Activated CD4-positive, alpha-beta T cell treated with anti-CD3 and anti-CD28 coated beads for 36 hours (primary cell): ENCODE results near the gene TMOD1. TPM values are rescaled to one million over a fixed set of nuclear protein-coding genes. Genes with fewer than 3 reads are reported as not detected.
"Not testable (repeated sequence)": the region's sequence is repeated elsewhere in the genome, so short reads cannot be mapped to it uniquely, and the experiment has no call there.

Experiments used
- ATAC-seq: fragments of 200-7000 bp; cut with Tn5 transposase; one replicate; pipeline ENCODE4 v1.10.0; 2021; ENCODE audit warnings: mild to moderate bottlenecking, moderate library complexity
- CTCF ChIA-PET: fragments of 350-600 bp; sonication (Branson Sonifier 250); formaldehyde crosslinking; loops from one replicate; lab custom pipeline; 2021; ENCODE audit warnings: antibody characterized with exemption; lab: Charles Lee
- POLR2A ChIA-PET: fragments of 350-600 bp; sonication (Branson Sonifier 250); formaldehyde crosslinking; loops from one replicate; lab custom pipeline; 2021; ENCODE audit warnings: antibody characterized with exemption, inconsistent platforms; lab: Charles Lee
- DNase-seq: peaks from one replicate; pipeline ENCODE4 v3.0.0-alpha.2; 2020
- H3K27ac Mint-ChIP-seq: one replicate; pipeline ENCODE4 v1.8.0; 2021; ENCODE audit warnings: mixed read lengths
- H3K27me3 Mint-ChIP-seq: one replicate; pipeline ENCODE4 v1.8.0; 2021; ENCODE audit warnings: mixed read lengths
- H3K36me3 Mint-ChIP-seq: one replicate; pipeline ENCODE4 v1.8.0; 2021; ENCODE audit warnings: low read depth, mixed read lengths
- H3K4me1 Mint-ChIP-seq: one replicate; pipeline ENCODE4 v1.8.0; 2021; ENCODE audit warnings: mixed read lengths
- H3K4me3 Mint-ChIP-seq: one replicate; pipeline ENCODE4 v1.8.0; 2021; ENCODE audit warnings: mild to moderate bottlenecking, moderate library complexity, mixed read lengths
- H3K9me3 Mint-ChIP-seq: one replicate; pipeline ENCODE4 v1.8.0; 2021; ENCODE audit warnings: low read depth, mixed read lengths
- intact Hi-C, 2 experiments: fragments of 100-400 bp; cut with DNase I in 1 of 2; cut with micrococcal nuclease in 1 of 2; formaldehyde crosslinking; loops; one replicate each; pipeline versions ENCODE4 v1.14.2 to v1.15.1; 2022 to 2024; cut with DNase I, micrococcal nuclease
- total RNA-seq, 2 experiments: library from RNA; stranded (reverse); gene quantifications; one replicate each; pipeline ENCODE4 v1.2.3, GENCODE V29; 2021

The TMOD1 gene
- total RNA-seq, 2 experiments from 2014 or later = 1.3 to 1.5 TPM

- POLR2A ChIA-PET, H3K4me3 Mint-ChIP-seq, H3K9me3 Mint-ChIP-seq, intact Hi-C loops, ATAC-seq, DNase-seq, H3K27ac Mint-ChIP-seq: not testable (repeated sequence)
- H3K4me1 Mint-ChIP-seq = peaks cover 15% of the 10 kb centered on the region
- peaks cover 35% of the 10 kb centered on the region for H3K27me3 Mint-ChIP-seq
- CTCF ChIA-PET = interaction anchor here (0.6 kb wide), 1 partner anchor 14 kb away, joined by 3 read pairs; no protein-coding TSS in a partner anchor
- peaks cover 20% of the 10 kb centered on the region for H3K36me3 Mint-ChIP-seq
These were observed 2.6 kb upstream of the TMOD1 start for GRCh38 chr9:97498846-97499245.

GRCh38 chr9:97500263-97500662 lies 1.2 kb upstream of the TMOD1 start:
- Mint-ChIP-seq H3K4me1 (peaks cover 15% of the 10 kb centered on the region), H3K4me3 (no peak overlapping the region), H3K36me3 (peaks cover 20% of the 10 kb centered on the region), H3K27ac (no peak overlapping the region), H3K9me3 (no peaks in the 10 kb centered on the region), H3K27me3 (peaks cover 45% of the 10 kb centered on the region)
- DNase-seq (no peak), ATAC-seq (no peak)
- ChIA-PET CTCF (interaction anchor here (0.7 to 3.0 kb wide), 5 partner anchors 11 to 99 kb away, joined by 3 to 8 read pairs (median 7); no protein-coding TSS in a partner anchor), POLR2A (interaction anchor here (0.6 kb wide), 2 partner anchors 11 to 403 kb away, joined by 4 to 6 read pairs; no protein-coding TSS in a partner anchor)
- intact Hi-C loops = loop anchor here in 1 of 2 experiments (2.0 to 10.0 kb wide), 3 partner anchors 87 to 645 kb away; partner anchors contain the start of genes FOXE1, TDRD7 and ZNF782

GRCh38 chr9:97500765-97501176 lies 695 bp upstream of the TMOD1 start:
- Mint-ChIP-seq H3K27me3 (peaks cover 45% of the 10 kb centered on the region), H3K9me3 (no peaks in the 10 kb centered on the region), H3K4me1 (peaks cover 15% of the 10 kb centered on the region), H3K4me3 (peak overlapping the region; percentile 64), H3K27ac (no peak overlapping the region), H3K36me3 (peaks cover 17% of the 10 kb centered on the region)
- intact Hi-C loops = loop anchor here in 1 of 2 experiments (2.0 to 10.0 kb wide), 3 partner anchors 88 to 646 kb away; partner anchors contain the start of genes FOXE1, TDRD7 and ZNF782
- ChIA-PET POLR2A (interaction anchor here (1.3 kb wide), 1 partner anchor 132 kb away, joined by 3 read pairs; the partner anchor contains the start of genes NCBP1 and TSTD2), CTCF (interaction anchor here (0.7 to 3.0 kb wide), 6 partner anchors 10 to 114 kb away, joined by 3 to 10 read pairs (median 7); no protein-coding TSS in a partner anchor)
- no peak for ATAC-seq
- DNase-seq = no peak

- intact Hi-C loops = loop anchor here in 1 of 2 experiments (2.0 to 10.0 kb wide), 3 partner anchors 89 to 647 kb away; partner anchors contain the start of genes FOXE1, TDRD7 and ZNF782
- peak overlapping the region; percentile 56 for H3K4me3 Mint-ChIP-seq
- ChIA-PET POLR2A (interaction anchor here (1.2 to 1.3 kb wide), 2 partner anchors 9 to 131 kb away, joined by 3 read pairs; partner anchors contain the start of genes NCBP1 and TSTD2), CTCF (interaction anchor here (0.6 to 3.0 kb wide), 6 partner anchors 12 to 113 kb away, joined by 3 to 10 read pairs (median 4); no protein-coding TSS in a partner anchor)
- no peak for DNase-seq
- H3K9me3 Mint-ChIP-seq = no peaks in the 10 kb centered on the region
- H3K36me3 Mint-ChIP-seq = peaks cover 7% of the 10 kb centered on the region
- peaks cover 45% of the 10 kb centered on the region for H3K27me3 Mint-ChIP-seq
- no peak overlapping the region for H3K27ac Mint-ChIP-seq
- peak; percentile 49 for ATAC-seq
- peaks cover 15% of the 10 kb centered on the region for H3K4me1 Mint-ChIP-seq
These were observed 431 bp downstream of the TMOD1 start for GRCh38 chr9:97501972-97502221.

- no peak overlapping the region for H3K27ac Mint-ChIP-seq
- H3K9me3 Mint-ChIP-seq = no peaks in the 10 kb centered on the region
- ATAC-seq (peak; percentile 34), DNase-seq (peak; percentile 17)
- peaks cover 15% of the 10 kb centered on the region for H3K4me1 Mint-ChIP-seq
- CTCF ChIA-PET = interaction anchor here (0.6 to 3.0 kb wide), 6 partner anchors 12 to 113 kb away, joined by 3 to 10 read pairs (median 4); no protein-coding TSS in a partner anchor
- peak overlapping the region; percentile 56 for H3K4me3 Mint-ChIP-seq
- POLR2A ChIA-PET = interaction anchor here (0.5 to 1.2 kb wide), 2 partner anchors 9 to 619 kb away, joined by 3 read pairs; no protein-coding TSS in a partner anchor
- peaks cover 45% of the 10 kb centered on the region for H3K27me3 Mint-ChIP-seq
- intact Hi-C loops = loop anchor here in 1 of 2 experiments (5.0 to 10.0 kb wide), 2 partner anchors 350 to 648 kb away; partner anchors contain the start of genes FOXE1 and ZNF782
- H3K36me3 Mint-ChIP-seq = peaks cover 4% of the 10 kb centered on the region
These were observed 937 bp downstream of the TMOD1 start for GRCh38 chr9:97502222-97502983.

GRCh38 chr9:97502984-97503861 lies 1.8 kb downstream of the TMOD1 start:
- Mint-ChIP-seq H3K27me3 (peaks cover 45% of the 10 kb centered on the region), H3K36me3 (peaks cover 3% of the 10 kb centered on the region), H3K4me3 (peak overlapping the region; percentile 38), H3K9me3 (no peaks in the 10 kb centered on the region), H3K27ac (no peak overlapping the region), H3K4me1 (peaks cover 15% of the 10 kb centered on the region)
- ChIA-PET CTCF (interaction anchor here (1.0 to 1.2 kb wide), 2 partner anchors 42 to 95 kb away, joined by 3 to 5 read pairs; no protein-coding TSS in a partner anchor), POLR2A (interaction anchor here (0.5 to 1.2 kb wide), 2 partner anchors 8 to 619 kb away, joined by 3 read pairs; no protein-coding TSS in a partner anchor)
- intact Hi-C loops = loop anchor here in 1 of 2 experiments (5.0 to 10.0 kb wide), 2 partner anchors 349 to 648 kb away; partner anchors contain the start of genes FOXE1 and ZNF782
- DNase-seq (no peak), ATAC-seq (no peak)

GRCh38 chr9:97503862-97504210 lies 2.4 kb downstream of the TMOD1 start:
- Mint-ChIP-seq H3K27me3 (peaks cover 48% of the 10 kb centered on the region), H3K27ac (no peak overlapping the region), H3K36me3 (no peaks in the 10 kb centered on the region), H3K4me1 (peaks cover 15% of the 10 kb centered on the region), H3K9me3 (no peaks in the 10 kb centered on the region), H3K4me3 (no peak overlapping the region)
- no peak for ATAC-seq
- POLR2A ChIA-PET = no interaction called here
- no peak for DNase-seq
- intact Hi-C loops = loop anchor here in 1 of 2 experiments (5.0 to 10.0 kb wide), 2 partner anchors 348 to 649 kb away; partner anchors contain the start of genes FOXE1 and ZNF782
- CTCF ChIA-PET = interaction anchor here (1.2 kb wide), 1 partner anchor 95 kb away, joined by 5 read pairs; no protein-coding TSS in a partner anchor

GRCh38 chr9:97504381-97505216 lies 3.1 kb downstream of the TMOD1 start:
- ATAC-seq (no peak), DNase-seq (no peak)
- Mint-ChIP-seq H3K27me3 (peaks cover 46% of the 10 kb centered on the region), H3K27ac (no peak overlapping the region), H3K4me3 (no peak overlapping the region), H3K36me3 (no peaks in the 10 kb centered on the region), H3K4me1 (peaks cover 15% of the 10 kb centered on the region), H3K9me3 (no peaks in the 10 kb centered on the region)
- intact Hi-C loops = loop anchor here in 1 of 2 experiments (5.0 to 10.0 kb wide), 2 partner anchors 348 to 650 kb away; partner anchors contain the start of genes FOXE1 and ZNF782
- ChIA-PET CTCF (interaction anchor here (0.5 kb wide), 1 partner anchor 94 kb away, joined by 3 read pairs; no protein-coding TSS in a partner anchor), POLR2A (no interaction called here)

- Mint-ChIP-seq H3K4me3 (no peak overlapping the region), H3K27ac (no peak overlapping the region), H3K9me3 (no peaks in the 10 kb centered on the region), H3K27me3 (peaks cover 37% of the 10 kb centered on the region), H3K36me3 (no peaks in the 10 kb centered on the region), H3K4me1 (peaks cover 18% of the 10 kb centered on the region)
- ChIA-PET CTCF (no interaction called here), POLR2A (no interaction called here)
- no peak for ATAC-seq
- intact Hi-C loops = loop anchor here in 1 of 2 experiments (10.0 kb wide), 1 partner anchor 651 kb away; the partner anchor contains the start of gene ZNF782
- DNase-seq = no peak
These were observed 4.4 kb downstream of the TMOD1 start for GRCh38 chr9:97505845-97506244.

- H3K36me3 Mint-ChIP-seq = no peaks in the 10 kb centered on the region
These were observed 4.8 kb downstream of the TMOD1 start for GRCh38 chr9:97506306-97506705.

More at GRCh38 chr9:97506306-97506705, 4.8 kb downstream of the TMOD1 start:
- intact Hi-C loops = loop anchor here in 1 of 2 experiments (10.0 kb wide), 1 partner anchor 652 kb away; the partner anchor contains the start of gene ZNF782
- ATAC-seq (no peak), DNase-seq (no peak)
- H3K9me3 Mint-ChIP-seq = no peaks in the 10 kb centered on the region
- H3K4me1 Mint-ChIP-seq = peaks cover 19% of the 10 kb centered on the region
- H3K27ac Mint-ChIP-seq = no peak overlapping the region
- H3K27me3 Mint-ChIP-seq = peaks cover 33% of the 10 kb centered on the region
- ChIA-PET CTCF (no interaction called here), POLR2A (no interaction called here)
- no peak overlapping the region for H3K4me3 Mint-ChIP-seq
